Measurements from ENCODE around the gene LAMA2. TPM values are rescaled to one million over a fixed set of nuclear protein-coding genes. Genes with fewer than 3 reads are reported as not detected.

LAMA2 gene
- total RNA-seq, 1 experiment from 2014 or later = 0.02 TPM

DNA sequence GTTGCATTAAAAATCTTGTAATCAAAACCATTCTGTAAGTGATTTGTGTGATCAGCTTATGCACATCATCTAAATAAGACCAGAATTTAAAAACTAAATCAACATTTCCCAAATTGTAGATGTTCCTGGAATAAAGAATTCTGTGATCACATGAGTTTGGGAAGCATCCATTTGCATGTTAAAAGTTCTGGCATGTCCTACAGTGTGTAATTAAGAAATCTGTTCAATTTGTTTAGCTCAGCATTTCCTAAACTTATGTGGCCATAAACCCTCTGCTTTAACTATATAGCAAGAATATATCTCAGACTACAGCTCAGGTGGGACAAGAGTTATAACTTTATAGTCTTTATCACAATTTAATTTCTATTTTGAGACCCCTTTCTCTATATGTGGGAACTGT is 399.1 kb downstream of the LAMA2 start:
- POLR2A ChIA-PET = no interaction called here
- BruUV-seq (replicated peaks) = no TSS peak
- CTCF ChIA-PET = no interaction called here

DNA sequence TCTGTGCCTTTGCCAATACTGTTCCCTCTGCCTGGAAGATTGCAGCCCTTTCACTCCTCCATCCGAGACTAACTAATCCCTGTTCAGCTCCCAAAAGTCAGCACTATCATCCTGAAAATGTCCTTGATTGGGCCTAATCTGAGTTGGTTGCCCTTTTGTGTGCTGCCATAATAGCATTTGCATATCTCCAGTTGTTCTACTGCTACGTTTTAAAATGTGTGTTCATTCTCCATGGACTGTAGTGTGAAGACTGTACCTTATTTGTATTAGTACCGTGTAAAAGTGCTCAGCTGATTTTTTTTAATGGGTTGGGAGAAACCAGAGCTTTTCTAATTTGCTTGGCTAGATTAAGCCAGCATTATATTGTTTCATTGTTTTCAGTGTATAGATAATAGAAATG is 401.3 kb downstream of the LAMA2 start:
- H3K4me1 ChIP-seq = no peaks in the 10 kb centered on the region
- no peaks in the 10 kb centered on the region for H3K36me3 ChIP-seq (ENCODE audit: control insufficient read depth, insufficient read depth, low read length)
- Mint-ChIP-seq H3K27me3 (ENCODE audit: insufficient read depth, unreplicated experiment) (peaks cover 6% of the 10 kb centered on the region), H3K4me1 (ENCODE audit: low read depth, unreplicated experiment) (no peaks in the 10 kb centered on the region), H3K36me3 (ENCODE audit: insufficient read depth, unreplicated experiment) (no peaks in the 10 kb centered on the region), H3K27ac (ENCODE audit: unreplicated experiment) (no peak overlapping the region), H3K4me3 (ENCODE audit: unreplicated experiment) (no peak overlapping the region), H3K9me3 (ENCODE audit: unreplicated experiment) (no peaks in the 10 kb centered on the region)
- no peaks in the 10 kb centered on the region for H3K9me3 ChIP-seq
- POLR2A ChIA-PET = no interaction called here
- TF ChIP-seq, protein P1, sequence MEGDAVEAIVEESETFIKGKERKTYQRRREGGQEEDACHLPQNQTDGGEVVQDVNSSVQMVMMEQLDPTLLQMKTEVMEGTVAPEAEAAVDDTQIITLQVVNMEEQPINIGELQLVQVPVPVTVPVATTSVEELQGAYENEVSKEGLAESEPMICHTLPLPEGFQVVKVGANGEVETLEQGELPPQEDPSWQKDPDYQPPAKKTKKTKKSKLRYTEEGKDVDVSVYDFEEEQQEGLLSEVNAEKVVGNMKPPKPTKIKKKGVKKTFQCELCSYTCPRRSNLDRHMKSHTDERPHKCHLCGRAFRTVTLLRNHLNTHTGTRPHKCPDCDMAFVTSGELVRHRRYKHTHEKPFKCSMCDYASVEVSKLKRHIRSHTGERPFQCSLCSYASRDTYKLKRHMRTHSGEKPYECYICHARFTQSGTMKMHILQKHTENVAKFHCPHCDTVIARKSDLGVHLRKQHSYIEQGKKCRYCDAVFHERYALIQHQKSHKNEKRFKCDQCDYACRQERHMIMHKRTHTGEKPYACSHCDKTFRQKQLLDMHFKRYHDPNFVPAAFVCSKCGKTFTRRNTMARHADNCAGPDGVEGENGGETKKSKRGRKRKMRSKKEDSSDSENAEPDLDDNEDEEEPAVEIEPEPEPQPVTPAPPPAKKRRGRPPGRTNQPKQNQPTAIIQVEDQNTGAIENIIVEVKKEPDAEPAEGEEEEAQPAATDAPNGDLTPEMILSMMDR (IDR thresholded peaks at IDR 0.05; ENCODE audit: insufficient read depth in 1 of 2, low read depth in 1 of 2, low read length in 1 of 2, severe bottlenecking in 1 of 2, unreplicated experiment in 1 of 2) = no peak
- no peak overlapping the region for H3K4me3 ChIP-seq (ENCODE audit: low read depth, low read length)
- CTCF ChIA-PET = no interaction called here
- intact Hi-C loops (cut with micrococcal nuclease; ENCODE audit: unreplicated experiment) = no loop called here
- no peaks in the 10 kb centered on the region for H3K27me3 ChIP-seq (replicated peaks; ENCODE audit: control insufficient read depth, insufficient read depth, low read length)
- DNase-seq = no peak
- BruUV-seq (replicated peaks) = no TSS peak

More for the DNA sequence above, 399.1 kb downstream of the LAMA2 start:
- Mint-ChIP-seq H3K27me3 (ENCODE audit: insufficient read depth, unreplicated experiment) (peaks cover 8% of the 10 kb centered on the region), H3K27ac (ENCODE audit: unreplicated experiment) (no peak overlapping the region), H3K4me1 (ENCODE audit: low read depth, unreplicated experiment) (no peaks in the 10 kb centered on the region), H3K9me3 (ENCODE audit: unreplicated experiment) (no peaks in the 10 kb centered on the region), H3K4me3 (ENCODE audit: unreplicated experiment) (no peak overlapping the region), H3K36me3 (ENCODE audit: insufficient read depth, unreplicated experiment) (no peaks in the 10 kb centered on the region)
- intact Hi-C loops (cut with micrococcal nuclease; ENCODE audit: unreplicated experiment) = no loop called here
- Histone ChIP-seq H3K27me3 (replicated peaks; ENCODE audit: control insufficient read depth, insufficient read depth, low read length) (no peaks in the 10 kb centered on the region), H3K9me3 (no peaks in the 10 kb centered on the region), H3K4me3 (ENCODE audit: low read depth, low read length) (no peak overlapping the region), H3K4me1 (no peaks in the 10 kb centered on the region), H3K36me3 (ENCODE audit: control insufficient read depth, insufficient read depth, low read length) (no peaks in the 10 kb centered on the region)
- DNase-seq = no peak
- TF ChIP-seq, protein P1 (IDR thresholded peaks at IDR 0.05; ENCODE audit: insufficient read depth in 1 of 2, low read depth in 1 of 2, low read length in 1 of 2, severe bottlenecking in 1 of 2, unreplicated experiment in 1 of 2) = no peak

- H3K27me3 ChIP-seq (replicated peaks; ENCODE audit: control insufficient read depth, insufficient read depth, low read length) = no peaks in the 10 kb centered on the region
- POLR2A ChIA-PET = no interaction called here
- no peaks in the 10 kb centered on the region for H3K9me3 ChIP-seq
- no peaks in the 10 kb centered on the region for H3K36me3 ChIP-seq (ENCODE audit: control insufficient read depth, insufficient read depth, low read length)
- Mint-ChIP-seq H3K4me1 (ENCODE audit: low read depth, unreplicated experiment) (no peaks in the 10 kb centered on the region), H3K4me3 (ENCODE audit: unreplicated experiment) (no peak overlapping the region), H3K36me3 (ENCODE audit: insufficient read depth, unreplicated experiment) (no peaks in the 10 kb centered on the region), H3K9me3 (ENCODE audit: unreplicated experiment) (no peaks in the 10 kb centered on the region), H3K27me3 (ENCODE audit: insufficient read depth, unreplicated experiment) (peaks cover 6% of the 10 kb centered on the region), H3K27ac (ENCODE audit: unreplicated experiment) (no peak overlapping the region)
- H3K4me3 ChIP-seq (ENCODE audit: low read depth, low read length) = no peak overlapping the region
- CTCF ChIA-PET = no interaction called here
- TF ChIP-seq, protein P1 (IDR thresholded peaks at IDR 0.05; ENCODE audit: insufficient read depth in 1 of 2, low read depth in 1 of 2, low read length in 1 of 2, severe bottlenecking in 1 of 2, unreplicated experiment in 1 of 2) = no peak
- BruUV-seq (replicated peaks) = no TSS peak
- no peaks in the 10 kb centered on the region for H3K4me1 ChIP-seq
- intact Hi-C loops (cut with micrococcal nuclease; ENCODE audit: unreplicated experiment) = no loop called here
- DNase-seq = no peak
These were observed 404.6 kb downstream of the LAMA2 start for GRCh38 chr6:129287231-129288177.
